ENCODE data around the gene NANS. TPM values are rescaled to one million over a fixed set of nuclear protein-coding genes. Genes with fewer than 3 reads are reported as not detected.

The NANS gene
- 36.7 to 39.5 TPM (median 36.9 TPM) in 3 replicates for total RNA-seq

- no peak for TF ChIP-seq CTCF (IDR thresholded peaks at IDR 0.05; ENCODE audit: unreplicated experiment)
- peak; percentile 90 to 92 for DNase-seq (ENCODE audit: low spot score in 2 of 2, unreplicated experiment in 2 of 2)
- H3K27ac Mint-ChIP-seq, result peak within 1 kb of the TSS; percentile 99
- H3K4me1 Mint-ChIP-seq, result peaks cover 8% of the 10 kb centered on the region
- H3K9me3 Mint-ChIP-seq, result no peaks in the 10 kb centered on the region
- peaks cover 2% of the 10 kb centered on the region for H3K27me3 Mint-ChIP-seq (ENCODE audit: low read depth)
- H3K36me3 Mint-ChIP-seq, result peaks cover 5% of the 10 kb centered on the region
- H3K4me3 Mint-ChIP-seq, result peak within 1 kb of the TSS; percentile 99
These were observed at the start of gene NANS for GRCh38 chr9:98056269-98057137. Gene NANS, plus strand, starts transcription at chr9:98056732. Its CDS starts 77 bp downstream, at chr9:98056809.

GRCh38 chr9:98007251-98007928, 49.1 kb upstream of the NANS start:
- Mint-ChIP-seq H3K36me3 (peaks cover 52% of the 10 kb centered on the region), H3K4me3 (no peak overlapping the region), H3K9me3 (no peaks in the 10 kb centered on the region), H3K27me3 (ENCODE audit: low read depth) (no peaks in the 10 kb centered on the region), H3K4me1 (no peaks in the 10 kb centered on the region), H3K27ac (no peak overlapping the region)
- no peak for TF ChIP-seq CTCF (IDR thresholded peaks at IDR 0.05; ENCODE audit: unreplicated experiment)
- DNase-seq (ENCODE audit: low spot score in 2 of 2, unreplicated experiment in 2 of 2), result no peak

- no peaks in the 10 kb centered on the region for H3K9me3 Mint-ChIP-seq
- H3K4me1 Mint-ChIP-seq, result no peaks in the 10 kb centered on the region
- TF ChIP-seq CTCF (IDR thresholded peaks at IDR 0.05; ENCODE audit: unreplicated experiment), result no peak
- H3K4me3 Mint-ChIP-seq, result no peak overlapping the region
- peaks cover 54% of the 10 kb centered on the region for H3K36me3 Mint-ChIP-seq
- H3K27ac Mint-ChIP-seq, result no peak overlapping the region
- no peak for DNase-seq (ENCODE audit: low spot score in 2 of 2, unreplicated experiment in 2 of 2)
- H3K27me3 Mint-ChIP-seq (ENCODE audit: low read depth), result no peaks in the 10 kb centered on the region
These were observed 47.8 kb upstream of the NANS start for GRCh38 chr9:98008764-98009163.

- TF ChIP-seq CTCF (IDR thresholded peaks at IDR 0.05; ENCODE audit: unreplicated experiment), result no peak
- Mint-ChIP-seq H3K36me3 (peaks cover 52% of the 10 kb centered on the region), H3K4me1 (no peaks in the 10 kb centered on the region), H3K27me3 (ENCODE audit: low read depth) (no peaks in the 10 kb centered on the region), H3K9me3 (no peaks in the 10 kb centered on the region), H3K4me3 (no peak overlapping the region), H3K27ac (peak overlapping the region; percentile 30)
- DNase-seq (ENCODE audit: low spot score in 2 of 2, unreplicated experiment in 2 of 2), result no peak
These were observed 47.1 kb upstream of the NANS start for GRCh38 chr9:98009437-98009836.

- DNase-seq (ENCODE audit: low spot score in 2 of 2, unreplicated experiment in 2 of 2), result no peak
- Mint-ChIP-seq H3K36me3 (peaks cover 49% of the 10 kb centered on the region), H3K4me3 (no peak overlapping the region), H3K27me3 (ENCODE audit: low read depth) (no peaks in the 10 kb centered on the region), H3K4me1 (no peaks in the 10 kb centered on the region), H3K9me3 (no peaks in the 10 kb centered on the region), H3K27ac (no peak overlapping the region)
- TF ChIP-seq CTCF (IDR thresholded peaks at IDR 0.05; ENCODE audit: unreplicated experiment), result no peak
These were observed 46.6 kb upstream of the NANS start for GRCh38 chr9:98009936-98010335.

Measured in mesothelial cell of epicardium (in vitro differentiated cells).